CD4-positive, alpha-beta T cell treated with Interleukin-10 for 1 hour (primary cell): ENCODE measurements around the gene IFNL1.
A peak's percentile ranks its signal among the peaks of the same experiment; 100 is the strongest.
"Not testable (repeated sequence)": the region's sequence is repeated elsewhere in the genome, so short reads cannot be mapped to it uniquely, and the experiment has no call there.

ENCODE experiments used
- DNase-seq: peaks from one replicate; pipeline ENCODE4 v3.0.0-alpha.2; 2020

The IFNL1 gene

DNA sequence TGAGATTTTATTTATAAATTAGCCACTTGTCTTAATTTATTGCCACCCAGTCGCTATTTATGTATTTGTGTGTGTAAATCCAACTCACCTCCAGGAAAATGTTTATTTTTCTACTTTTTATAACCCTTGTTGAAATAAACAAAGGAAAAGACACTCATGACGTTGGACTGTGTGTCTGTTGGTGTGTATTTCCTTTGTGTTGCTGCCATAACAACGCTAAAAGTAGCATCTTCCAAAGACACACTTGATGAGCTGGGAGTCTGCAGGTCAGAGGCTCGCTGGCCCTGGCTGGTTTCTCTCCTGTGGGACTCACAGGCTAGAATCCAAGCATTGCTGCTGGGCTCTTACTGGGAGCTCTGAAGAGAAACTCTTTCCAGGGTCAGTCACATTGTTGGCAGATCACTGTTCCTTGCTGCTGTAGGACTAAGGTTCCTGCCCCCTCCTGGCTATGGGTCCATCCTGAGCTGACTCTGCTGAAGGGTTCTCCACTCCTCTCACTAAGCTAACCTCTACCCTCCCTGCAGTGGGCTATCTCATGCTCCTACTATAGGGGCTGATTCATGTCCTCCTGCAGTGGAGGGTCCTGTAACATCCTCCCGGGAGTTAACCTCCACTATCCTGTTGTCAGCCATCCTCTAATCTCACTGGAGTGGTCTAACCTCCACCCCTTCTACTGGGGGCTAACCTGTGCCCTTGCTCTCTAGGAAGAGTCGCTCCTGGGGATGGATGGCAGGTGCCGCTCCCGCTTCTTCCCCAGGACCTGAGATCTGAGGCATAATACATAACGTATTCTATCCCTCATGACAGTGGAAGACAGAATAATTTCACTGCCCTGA lies 26.0 kb upstream of the IFNL1 start:
- no peak for DNase-seq

DNA sequence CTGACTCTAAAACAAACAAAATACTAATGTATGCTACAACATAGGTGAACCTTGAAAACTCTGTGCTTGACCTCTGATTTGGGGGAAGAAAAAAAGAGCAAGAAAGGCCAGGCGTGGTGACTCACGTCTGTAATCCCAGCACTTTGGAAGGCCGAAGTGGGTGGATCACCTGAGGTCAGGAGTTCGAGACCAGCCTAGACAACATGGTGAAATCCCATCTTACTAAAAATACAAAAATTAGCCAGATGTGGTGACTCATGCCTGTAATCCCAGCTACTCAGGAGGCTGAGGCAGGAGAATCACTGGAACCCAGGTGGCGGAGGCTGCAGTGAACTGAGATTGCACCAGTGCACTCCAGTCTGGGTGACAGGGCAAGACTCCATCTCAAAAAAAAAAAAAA lies 22.3 kb upstream of the IFNL1 start:
- DNase-seq: not testable (repeated sequence)

DNA sequence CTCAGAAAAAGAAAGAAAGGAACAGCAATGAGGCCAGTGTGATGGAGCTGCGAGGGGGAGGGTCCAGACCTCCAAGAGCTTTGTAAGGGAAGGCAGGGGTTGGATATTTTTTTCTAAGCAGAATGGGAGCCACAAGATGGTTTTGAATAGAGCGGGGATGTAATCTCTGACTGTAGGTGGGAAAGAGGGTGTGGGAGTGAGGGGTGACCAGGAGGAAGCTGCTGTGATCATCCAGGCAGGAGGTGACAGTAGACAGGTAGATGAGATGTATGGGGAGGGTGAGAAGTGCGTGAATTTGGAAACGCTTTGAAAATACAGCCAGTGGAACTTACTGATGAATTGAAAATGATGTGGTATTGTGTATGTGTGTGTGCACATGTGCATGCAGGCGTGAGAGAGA lies 20.6 kb upstream of the IFNL1 start:
- DNase-seq: no peak

DNA sequence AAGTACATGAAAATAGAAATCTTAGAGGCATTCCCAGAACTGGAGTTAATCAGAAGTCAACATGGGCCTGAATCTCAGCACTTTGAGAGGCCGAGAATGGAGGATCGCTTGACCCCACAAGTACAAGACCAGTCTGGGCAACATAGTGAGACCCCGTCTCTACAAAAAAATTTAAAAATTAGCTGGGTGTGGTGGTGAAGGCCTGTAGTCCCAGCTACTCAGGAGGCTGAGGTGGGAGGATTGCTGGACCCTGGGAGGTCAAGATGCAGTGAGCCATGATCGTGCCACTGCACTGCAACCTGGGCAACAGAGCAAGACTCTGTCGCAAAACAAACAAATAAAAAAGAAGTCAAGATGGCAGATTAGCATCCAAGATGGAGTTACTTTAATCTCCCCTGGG lies 19.5 kb upstream of the IFNL1 start:
- no peak for DNase-seq

DNA sequence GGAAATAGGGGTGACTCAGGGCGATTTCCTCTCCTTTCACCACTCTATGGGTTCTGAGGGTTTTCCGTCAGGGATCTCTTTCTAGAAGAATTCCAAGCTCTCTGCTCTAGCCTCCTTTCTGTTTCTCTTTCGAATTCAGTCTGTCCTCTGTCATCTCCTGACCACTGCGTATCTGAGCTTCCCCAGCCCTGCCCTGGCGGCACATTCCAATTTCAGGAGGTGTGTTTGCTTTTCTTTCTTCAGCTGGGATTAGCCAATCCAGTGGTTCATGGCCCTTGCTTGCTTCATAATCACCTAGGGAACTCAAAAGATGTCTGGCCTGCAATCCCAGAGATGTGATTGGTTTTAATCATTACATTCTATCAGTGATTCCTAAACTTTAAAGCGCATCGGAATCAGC lies 18.6 kb upstream of the IFNL1 start:
- DNase-seq: no peak

DNA sequence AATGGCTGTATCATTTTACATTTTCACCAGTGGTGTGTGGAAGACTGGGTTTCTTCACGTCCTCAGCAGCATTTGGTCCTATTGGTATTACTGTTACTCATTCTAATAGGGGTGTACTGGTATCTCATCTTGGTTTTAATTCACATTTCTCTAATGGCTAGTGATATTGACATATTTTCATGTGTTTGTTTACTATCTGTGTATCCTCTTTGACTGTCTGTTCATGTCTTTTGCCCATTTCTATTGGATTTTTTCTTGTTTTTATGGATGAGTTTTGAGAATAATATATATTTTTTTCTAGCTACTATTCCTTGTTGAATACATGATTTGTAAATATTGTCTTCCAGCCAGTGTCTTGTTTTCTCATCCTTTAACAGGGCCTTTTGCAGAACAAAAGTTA lies 14.2 kb upstream of the IFNL1 start:
- no peak for DNase-seq

DNA sequence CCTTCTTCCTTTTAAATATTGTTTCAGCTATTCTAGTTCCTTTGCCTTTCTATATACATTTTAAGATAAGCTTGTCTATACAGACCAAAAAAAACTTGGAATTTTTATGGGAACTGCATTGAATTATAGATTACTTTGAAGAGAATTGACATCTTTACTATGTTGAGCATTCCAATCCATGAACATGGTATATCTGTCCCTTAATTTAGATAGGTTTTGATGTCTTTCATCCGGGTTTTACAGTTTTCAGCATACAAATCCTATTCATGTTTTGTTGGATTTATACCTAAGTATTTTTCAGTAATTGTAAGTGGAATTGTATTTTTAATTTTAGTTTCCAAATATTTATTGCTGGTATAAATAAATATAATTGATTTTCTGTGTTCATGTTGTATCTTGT lies 12.2 kb upstream of the IFNL1 start:
- DNase-seq: no peak

DNA sequence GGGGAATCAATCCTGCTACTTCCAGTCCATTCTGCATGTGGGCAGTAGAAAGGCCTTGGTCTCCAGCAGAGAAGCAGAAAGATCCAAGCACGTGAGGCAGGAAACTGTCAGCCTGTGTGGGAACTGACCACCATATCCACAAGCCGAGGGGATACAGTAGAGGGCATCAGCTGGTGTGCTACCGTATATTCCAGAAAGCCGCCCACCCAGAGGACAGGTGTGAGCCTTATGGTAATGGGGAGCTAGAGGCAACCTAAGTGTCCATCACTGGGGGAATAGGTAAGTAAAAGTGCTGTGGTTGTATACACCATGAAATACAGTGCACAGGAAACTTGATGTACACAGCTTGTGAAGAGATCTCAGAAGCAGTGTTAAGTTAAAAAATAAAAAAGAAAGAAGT lies 2.8 kb upstream of the IFNL1 start:
- no peak for DNase-seq

DNA sequence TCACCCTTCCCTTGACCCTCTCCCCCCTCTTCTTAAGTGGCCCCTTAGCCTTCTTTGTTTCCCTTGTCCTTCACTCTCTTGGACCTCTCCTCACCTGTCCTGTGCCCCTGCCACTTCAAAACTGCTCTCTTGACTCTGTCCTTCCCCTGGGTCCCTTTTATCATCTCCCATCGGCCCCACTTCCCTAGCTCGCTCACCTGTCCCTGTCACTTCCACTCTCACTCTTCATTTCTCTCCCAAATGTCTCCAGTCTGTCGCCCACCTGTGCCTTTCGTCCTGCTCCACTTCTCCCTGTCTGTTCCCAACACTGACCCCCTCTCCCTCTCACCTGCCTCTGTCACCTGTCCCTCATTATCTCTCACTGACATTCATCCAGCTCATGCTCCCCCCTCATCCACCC lies 699 bp downstream of the IFNL1 start:
- DNase-seq: no peak

DNA sequence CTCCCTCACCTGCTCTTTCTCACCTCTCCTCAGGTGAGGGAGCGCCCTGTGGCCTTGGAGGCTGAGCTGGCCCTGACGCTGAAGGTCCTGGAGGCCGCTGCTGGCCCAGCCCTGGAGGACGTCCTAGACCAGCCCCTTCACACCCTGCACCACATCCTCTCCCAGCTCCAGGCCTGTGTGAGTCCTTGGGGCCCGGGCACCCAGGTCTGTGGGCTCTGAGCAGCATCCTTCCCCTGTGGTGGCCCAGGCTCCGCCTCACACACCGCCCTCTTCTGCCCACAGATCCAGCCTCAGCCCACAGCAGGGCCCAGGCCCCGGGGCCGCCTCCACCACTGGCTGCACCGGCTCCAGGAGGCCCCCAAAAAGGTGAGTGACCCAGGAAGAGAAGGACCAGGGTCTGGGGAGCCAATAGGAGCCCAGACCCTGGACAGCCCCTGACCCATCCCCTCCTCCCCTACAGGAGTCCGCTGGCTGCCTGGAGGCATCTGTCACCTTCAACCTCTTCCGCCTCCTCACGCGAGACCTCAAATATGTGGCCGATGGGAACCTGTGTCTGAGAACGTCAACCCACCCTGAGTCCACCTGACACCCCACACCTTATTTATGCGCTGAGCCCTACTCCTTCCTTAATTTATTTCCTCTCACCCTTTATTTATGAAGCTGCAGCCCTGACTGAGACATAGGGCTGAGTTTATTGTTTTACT lies 1.9 kb downstream of the IFNL1 start:
- DNase-seq: peak; percentile 72

DNA sequence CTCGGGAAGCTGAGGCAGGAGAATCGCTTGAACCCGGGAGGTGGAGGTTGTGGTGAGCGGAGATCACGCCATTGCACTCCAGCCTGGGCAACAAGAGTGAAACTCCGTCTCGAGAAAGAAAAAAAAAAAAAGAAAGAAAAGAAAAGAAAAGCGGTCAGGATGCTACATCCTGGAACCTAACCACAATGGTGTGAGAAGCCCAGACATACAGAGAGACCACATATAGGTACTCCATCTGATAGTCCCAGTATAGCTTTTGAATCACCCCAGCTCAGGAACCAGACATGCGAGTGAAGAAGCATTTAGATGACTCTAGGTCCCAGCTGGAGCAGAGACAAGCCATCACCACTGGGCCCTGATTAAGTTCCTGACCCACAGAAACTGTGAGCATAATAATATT lies 3.2 kb downstream of the IFNL1 start:
- DNase-seq: peak; percentile 41

DNA sequence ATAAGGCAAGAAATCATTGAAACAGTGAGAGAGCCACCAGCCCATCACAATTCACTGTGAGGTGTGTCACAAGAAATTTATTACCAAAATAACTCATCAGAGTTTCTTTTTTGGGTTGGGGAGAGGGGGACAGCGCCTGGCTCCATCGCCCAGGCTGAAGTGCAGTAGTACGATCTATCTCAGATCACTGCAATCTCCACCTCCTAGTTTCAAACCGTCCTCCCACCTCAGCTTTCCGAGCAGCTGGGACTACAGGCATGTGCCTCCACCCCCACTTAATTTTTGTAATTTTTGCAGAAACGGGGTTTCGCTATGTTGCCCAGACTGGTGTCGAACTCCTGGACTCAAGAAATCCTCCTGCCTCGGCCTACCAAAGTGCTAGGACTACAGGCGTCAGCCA lies 3.6 kb downstream of the IFNL1 start:
- no peak for DNase-seq

DNA sequence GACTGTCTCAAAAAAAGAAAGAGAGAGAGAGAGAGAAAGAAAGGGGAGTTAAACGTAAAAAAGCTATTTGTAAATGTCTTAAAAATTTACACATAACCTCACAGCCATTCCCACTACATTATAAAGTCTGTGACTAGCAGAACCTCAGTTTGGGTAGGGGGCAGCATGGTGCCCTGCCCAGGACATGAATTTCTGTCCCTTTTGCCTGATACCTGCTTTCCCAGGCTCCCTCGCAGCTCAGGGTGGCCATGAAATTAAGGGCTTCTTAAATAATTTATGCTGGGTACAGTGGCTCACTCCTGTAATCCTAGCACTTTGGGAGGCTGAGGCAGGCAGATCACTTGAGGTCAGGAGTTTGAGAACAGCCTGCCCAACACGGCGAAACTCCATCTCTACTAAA lies 4.8 kb downstream of the IFNL1 start:
- no peak for DNase-seq

DNA sequence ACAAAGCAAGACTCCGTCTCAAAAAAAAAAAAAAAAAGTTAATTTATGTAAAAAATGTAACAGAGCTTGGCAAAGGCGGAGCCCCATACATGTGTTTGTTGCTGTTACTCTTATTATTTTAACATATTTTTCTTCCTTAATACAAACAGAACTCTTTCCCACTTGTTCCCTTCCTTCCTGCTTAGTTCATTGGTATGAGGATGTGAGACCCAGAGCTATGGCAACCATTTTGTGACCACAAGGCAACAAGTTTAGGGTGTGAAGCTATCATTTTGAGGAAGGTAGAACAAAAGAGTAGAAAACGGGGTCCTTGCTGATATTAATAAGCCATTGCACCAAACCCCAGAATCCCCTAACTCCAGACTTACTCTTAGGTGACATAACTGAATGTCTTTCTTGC lies 5.4 kb downstream of the IFNL1 start:
- DNase-seq: no peak

DNA sequence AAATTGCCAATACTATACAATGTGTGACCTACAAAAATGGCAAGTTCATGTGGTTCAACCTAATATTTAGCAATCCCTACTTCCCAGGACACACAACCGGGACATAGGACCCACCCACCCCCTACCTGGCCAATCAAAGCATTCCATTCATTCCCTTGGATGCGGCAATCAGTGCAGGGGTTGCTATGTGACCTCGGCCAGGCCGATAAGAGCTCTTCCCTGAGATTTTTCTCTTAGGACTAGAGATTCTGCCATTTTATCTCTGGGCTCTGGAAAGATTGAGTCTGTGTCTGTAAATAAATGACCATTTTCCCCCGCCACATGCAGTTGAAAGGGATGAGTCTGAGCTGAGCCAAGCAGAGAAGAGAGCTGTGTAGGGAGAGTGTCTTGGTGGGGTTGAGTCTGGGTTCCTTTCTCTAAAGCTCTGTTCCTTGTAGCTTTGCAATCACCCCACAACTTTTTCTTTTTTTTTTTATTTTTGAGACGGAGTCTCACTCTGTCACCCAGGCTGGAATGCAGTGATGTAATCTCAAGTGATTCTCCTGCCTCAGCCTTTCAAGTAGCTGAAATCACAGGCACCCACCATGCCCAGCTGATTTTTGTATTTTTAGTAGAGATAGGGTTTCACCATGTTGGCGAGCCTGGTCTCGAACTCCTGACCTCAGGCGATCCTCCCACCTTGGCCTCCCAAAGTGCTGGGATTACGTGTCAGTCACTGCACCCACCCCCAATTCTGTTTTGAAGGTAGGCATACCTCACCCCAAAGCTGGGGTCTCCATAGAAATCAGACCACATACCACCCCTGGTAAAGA lies 7.4 kb downstream of the IFNL1 start:
- no peak for DNase-seq

DNA sequence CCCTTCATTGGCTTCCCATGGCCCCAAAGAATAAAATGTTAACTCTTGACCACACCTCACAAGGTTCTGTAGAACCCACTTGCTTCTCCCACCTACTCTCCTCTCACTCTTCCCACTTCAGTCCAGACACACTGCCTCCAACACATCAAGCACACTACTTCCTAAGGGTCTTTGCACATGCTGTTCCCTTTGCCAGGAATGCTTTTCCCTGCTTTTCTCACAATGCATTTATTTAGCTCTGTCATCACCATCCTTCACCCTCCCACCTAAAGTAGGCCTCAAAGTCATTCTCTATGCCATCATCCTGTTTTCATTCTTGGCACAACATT lies 7.9 kb downstream of the IFNL1 start:
- DNase-seq: no peak

DNA sequence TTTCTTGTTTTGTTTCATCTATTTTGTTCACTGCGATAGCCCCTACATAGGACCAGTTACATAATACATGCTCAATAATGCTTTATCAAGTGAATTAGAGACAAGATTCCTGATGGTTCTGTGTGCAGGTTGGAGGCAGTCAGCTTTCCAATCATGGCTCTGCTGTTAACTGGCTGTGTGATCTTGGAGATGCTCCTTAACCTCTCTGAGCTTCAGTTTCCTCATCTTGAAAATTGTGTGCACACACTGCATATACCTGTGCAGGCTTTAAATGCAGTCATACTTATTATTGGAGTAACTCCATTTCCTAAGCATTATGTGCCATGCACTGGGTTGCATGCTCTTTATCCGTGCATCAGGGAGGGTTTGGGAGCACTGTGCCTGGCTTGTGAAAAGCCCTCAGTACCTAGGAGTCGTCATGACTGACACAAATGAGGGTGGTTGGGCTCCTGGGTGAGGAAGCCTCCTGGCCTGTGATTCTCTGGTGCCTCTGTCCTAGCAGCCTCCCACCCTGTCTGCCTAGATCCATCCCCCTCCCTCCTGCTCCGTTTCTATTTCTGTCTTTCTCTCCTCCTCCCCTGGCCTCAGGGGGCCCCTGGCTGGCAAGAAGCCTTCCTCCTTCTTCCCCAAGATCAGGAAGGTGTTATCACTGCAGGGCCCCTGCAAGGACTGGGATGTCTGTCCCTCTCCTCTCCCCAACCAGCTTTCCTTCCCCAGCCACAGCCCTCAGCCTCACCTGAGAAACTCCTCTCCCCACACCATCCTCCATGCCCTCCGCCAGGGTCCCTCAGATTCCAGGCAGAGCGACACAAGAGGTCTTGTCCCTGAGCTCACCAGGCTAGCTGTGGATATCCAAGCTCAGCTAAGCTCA lies 8.7 kb downstream of the IFNL1 start:
- DNase-seq: no peak

DNA sequence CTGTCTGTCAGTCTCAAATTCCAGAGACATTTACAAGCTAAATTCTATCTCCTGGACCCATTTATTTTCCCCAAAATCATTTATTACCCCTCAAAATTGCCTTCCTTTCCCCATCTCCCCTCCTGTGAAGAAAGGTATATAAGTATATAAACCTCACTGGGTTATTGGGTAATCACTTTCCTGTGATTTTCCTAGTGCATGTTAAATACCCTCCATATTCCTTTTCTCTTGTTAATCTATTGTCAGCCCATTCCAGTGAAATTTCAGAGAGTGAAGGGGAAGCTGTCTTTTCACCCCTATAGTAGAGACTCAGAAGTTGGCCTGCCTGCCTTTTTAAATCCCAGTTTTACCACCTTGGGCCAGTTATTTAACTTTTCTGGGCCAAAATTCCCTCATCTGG lies 9.9 kb downstream of the IFNL1 start:
- no peak for DNase-seq

DNA sequence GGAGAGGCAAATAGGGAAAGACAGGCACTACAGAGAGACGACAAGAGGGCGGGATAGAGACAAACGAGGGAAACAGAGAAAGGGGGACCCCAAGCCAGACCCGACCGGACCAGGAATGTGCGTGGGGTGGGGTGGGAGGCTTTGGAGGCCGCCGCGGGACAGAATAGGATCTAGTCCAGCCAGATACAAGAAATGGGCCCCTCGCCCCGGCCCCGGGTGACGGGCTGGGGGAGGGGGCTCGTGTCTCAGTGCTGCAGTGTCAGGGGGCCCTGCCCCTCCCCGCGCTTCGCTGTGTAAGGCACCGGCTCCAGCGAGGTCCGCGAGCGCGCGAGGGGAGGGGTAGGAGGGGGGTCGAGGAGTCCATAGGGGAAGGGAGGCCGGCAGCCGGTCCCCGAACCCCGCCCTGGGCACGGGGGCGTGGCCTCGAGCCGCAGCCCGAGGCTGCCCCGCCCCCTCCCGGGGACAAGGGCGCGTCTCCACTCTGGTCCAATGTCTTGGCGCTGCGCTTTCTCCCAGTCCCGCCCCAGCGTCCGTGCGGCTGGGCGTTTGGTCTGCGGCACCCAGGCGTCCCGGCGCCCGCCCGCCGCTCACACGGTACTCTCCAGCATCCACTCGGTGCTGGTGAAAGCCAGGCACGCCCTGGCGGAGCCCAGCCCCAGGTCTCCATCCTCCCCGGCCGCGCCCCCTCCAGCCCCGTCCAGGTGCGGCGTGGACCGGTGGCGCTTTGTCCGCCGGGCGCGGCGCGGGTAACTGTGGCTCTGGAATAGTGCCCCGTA lies 11.0 kb downstream of the IFNL1 start:
- no peak for DNase-seq

DNA sequence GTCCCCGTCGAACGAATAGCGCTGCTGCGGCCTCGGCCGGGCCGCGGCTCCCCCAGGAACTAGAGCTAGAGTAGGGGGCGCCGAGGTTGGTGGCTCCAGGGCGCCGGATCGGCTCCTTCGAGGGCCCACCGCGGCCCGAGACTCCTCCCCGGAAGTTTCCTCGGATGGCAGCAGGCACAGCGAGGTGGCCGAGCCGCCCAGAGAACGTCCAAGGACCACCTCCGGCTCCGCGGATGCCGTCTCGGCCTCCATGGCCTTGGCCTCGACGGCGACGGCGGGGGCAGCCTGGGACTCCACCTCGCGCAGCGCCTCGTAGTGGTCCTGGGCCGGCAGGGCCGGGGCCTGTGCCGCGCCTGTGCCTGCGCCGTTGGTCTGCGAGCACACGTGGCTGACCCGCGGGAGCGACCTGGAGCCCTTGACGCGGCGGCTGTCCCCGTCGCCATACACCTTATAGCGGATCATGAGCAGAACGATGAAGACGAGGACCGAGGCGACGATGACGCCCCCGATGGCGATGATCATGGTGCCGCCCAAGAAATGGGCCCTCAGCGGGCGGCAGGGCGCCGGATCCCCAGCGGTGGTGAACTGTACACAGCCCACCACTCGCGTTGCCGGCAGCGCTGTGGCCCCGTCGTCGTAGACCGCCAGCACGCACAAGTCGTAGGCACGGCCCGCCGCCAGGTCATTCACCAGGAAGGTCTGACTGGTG lies 11.8 kb downstream of the IFNL1 start:
- DNase-seq: no peak

DNA sequence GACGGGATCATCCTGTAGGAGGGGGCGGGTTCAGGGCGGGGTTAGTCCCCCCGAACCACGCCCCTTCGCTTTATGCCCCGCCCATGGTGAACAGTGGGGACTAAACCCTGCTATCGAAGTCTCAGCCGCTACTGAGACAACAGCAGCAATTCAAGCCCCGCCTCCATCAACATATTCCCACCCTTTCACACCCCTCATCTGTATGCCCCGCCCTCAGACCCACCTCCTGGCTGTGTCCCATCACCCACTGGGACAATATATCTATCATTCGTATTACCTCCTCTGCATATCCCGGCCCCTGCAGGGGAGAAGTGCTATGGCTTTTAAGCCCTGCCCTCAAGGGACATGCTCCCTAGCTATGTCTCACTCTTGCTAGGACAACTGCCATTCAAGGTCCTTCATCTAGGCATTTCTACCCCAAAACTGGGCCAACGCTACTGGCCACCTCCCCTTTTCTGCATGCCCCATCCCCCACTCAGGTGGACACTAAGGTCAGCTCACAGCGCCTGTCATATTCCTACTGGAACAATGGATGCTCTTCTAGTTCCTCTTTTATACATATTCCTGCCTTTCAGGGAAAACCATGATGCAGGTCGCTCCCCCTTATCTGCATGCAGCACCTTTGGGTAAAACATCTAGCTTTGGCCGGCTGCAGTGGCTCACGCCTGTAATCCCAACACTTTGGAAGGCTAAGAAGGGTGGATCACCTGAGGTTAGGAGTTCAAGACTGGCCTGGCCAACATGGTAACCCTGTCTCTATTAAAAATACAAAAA lies 12.5 kb downstream of the IFNL1 start:
- no peak for DNase-seq
